ENCODE measurements around the gene MAGEA4.

The MAGEA4 gene

DNA sequence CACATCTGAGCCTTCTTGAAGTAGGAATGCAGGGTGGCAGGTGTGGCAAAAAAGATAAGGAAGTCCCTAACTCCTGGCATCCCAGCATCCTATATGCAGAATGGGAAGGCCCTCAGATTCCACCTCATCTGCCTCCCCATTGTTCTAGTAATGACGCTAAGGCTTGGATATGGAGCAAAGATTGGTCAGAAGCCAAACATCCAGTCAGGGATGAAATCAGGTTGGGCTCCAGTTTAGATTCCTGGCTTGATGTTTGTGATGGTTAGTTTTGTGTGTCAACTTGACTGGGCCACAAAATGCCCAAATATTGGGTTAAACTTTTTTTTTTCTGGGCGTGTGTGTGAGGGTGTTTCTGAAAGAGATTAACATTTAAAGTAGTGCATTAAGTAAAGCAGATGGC lies 39.6 kb upstream of the MAGEA4 start (continued):
- TF ChIP-seq, protein P1, sequence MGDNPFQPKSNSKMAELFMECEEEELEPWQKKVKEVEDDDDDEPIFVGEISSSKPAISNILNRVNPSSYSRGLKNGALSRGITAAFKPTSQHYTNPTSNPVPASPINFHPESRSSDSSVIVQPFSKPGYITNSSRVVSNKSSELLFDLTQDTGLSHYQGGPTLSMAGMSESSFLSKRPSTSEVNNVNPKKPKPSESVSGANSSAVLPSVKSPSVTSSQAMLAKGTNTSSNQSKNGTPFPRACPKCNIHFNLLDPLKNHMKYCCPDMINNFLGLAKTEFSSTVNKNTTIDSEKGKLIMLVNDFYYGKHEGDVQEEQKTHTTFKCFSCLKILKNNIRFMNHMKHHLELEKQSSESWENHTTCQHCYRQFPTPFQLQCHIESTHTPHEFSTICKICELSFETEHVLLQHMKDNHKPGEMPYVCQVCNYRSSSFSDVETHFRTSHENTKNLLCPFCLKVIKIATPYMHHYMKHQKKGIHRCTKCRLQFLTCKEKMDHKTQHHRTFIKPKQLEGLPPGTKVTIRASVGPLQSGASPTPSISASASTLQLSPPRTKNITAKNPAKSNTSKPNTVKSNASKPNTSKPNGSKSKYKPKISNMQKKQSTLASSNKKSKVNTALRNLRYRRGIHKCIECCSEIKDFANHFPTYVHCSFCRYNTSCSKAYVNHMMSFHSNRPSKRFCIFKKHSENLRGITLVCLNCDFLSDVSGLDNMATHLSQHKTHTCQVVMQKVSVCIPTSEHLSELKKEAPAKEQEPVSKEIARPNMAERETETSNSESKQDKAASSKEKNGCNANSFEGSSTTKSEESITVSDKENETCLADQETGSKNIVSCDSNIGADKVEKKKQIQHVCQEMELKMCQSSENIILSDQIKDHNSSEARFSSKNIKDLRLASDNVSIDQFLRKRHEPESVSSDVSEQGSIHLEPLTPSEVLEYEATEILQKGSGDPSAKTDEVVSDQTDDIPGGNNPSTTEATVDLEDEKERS (tag by site-specific recombination; IDR thresholded peaks at IDR 0.05): no peak
- TF ChIP-seq ZNF530 (tag by site-specific recombination; IDR thresholded peaks at IDR 0.05; ENCODE audit: low read depth) (no peak), ZNF571 (tag by site-specific recombination; IDR thresholded peaks at IDR 0.05) (no peak), ZNF248 (tag by site-specific recombination; IDR thresholded peaks at IDR 0.05) (no peak), ZNF274 (IDR thresholded peaks at IDR 0.05; ENCODE audit: low read length) (no peak), ZNF274 (tag by site-specific recombination; IDR thresholded peaks at IDR 0.05; ENCODE audit: borderline replicate concordance) (no peak)
- TF ChIP-seq, protein P2, sequence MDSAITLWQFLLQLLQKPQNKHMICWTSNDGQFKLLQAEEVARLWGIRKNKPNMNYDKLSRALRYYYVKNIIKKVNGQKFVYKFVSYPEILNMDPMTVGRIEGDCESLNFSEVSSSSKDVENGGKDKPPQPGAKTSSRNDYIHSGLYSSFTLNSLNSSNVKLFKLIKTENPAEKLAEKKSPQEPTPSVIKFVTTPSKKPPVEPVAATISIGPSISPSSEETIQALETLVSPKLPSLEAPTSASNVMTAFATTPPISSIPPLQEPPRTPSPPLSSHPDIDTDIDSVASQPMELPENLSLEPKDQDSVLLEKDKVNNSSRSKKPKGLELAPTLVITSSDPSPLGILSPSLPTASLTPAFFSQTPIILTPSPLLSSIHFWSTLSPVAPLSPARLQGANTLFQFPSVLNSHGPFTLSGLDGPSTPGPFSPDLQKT (IDR thresholded peaks at IDR 0.05; ENCODE audit: borderline replicate concordance, low read depth, low read length): no peak

DNA sequence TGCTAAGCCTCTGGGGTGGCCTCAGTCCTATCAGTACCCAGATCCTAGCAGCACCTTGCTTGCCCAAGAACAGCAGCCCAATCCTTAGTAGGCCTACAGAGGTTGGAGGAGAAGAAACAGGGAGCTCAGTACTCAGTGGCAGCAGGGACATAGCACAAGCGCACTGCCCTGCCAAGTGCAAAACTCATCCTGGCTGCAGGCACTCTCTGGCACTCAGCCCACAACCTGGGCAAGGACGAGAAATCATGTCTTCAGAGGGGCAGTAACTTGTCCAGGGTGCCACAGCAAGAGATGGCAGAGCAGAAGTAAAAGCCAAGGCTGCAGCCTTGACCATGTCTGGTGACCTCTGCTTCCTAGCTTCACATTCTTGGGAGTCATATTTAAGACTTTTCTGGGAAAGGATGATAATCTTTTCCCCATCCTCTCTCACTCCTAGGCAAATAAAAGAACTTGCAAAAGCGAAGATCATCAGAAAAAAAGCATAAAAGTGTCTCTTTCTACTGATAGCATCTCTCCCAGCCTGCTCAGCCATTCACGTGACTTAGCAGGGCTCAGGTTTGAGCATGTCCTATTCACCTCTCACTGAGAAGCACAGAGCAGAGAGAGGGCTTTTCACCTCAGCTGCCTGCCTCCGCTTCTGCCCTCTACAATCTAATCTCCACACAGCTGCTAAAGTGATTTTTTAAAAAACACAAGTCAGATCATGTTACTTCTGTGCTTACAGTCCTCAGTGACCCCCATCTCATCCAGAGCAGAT lies 37.2 kb upstream of the MAGEA4 start:
- Histone ChIP-seq H3K4me1 (ENCODE audit: control insufficient read depth, insufficient read depth, low read length) (no peaks in the 10 kb centered on the region), H3K36me3 (ENCODE audit: control insufficient read depth in 2 of 2, insufficient read depth in 1 of 2, low read length in 2 of 2) (no peaks in the 10 kb centered on the region), H3K9me3 (ENCODE audit: control insufficient read depth, insufficient read depth, low read depth, low read length) (no peaks in the 10 kb centered on the region), H3K4me3 (ENCODE audit: low read depth, low read length) (no peak overlapping the region), H3K27ac (ENCODE audit: extremely low read depth, low read depth, low read length) (no peak overlapping the region)
- ChIA-PET POLR2A (no interaction called here), CTCF (no interaction called here)
- TF ChIP-seq, protein P3, sequence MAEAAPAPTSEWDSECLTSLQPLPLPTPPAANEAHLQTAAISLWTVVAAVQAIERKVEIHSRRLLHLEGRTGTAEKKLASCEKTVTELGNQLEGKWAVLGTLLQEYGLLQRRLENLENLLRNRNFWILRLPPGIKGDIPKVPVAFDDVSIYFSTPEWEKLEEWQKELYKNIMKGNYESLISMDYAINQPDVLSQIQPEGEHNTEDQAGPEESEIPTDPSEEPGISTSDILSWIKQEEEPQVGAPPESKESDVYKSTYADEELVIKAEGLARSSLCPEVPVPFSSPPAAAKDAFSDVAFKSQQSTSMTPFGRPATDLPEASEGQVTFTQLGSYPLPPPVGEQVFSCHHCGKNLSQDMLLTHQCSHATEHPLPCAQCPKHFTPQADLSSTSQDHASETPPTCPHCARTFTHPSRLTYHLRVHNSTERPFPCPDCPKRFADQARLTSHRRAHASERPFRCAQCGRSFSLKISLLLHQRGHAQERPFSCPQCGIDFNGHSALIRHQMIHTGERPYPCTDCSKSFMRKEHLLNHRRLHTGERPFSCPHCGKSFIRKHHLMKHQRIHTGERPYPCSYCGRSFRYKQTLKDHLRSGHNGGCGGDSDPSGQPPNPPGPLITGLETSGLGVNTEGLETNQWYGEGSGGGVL (tag by site-specific recombination; IDR thresholded peaks at IDR 0.05): no peak
- TF ChIP-seq ZNF404 (tag by site-specific recombination; IDR thresholded peaks at IDR 0.05) (no peak), GLI2 (tag by site-specific recombination; IDR thresholded peaks at IDR 0.05; ENCODE audit: borderline replicate concordance, low read depth) (no peak), ZNF624 (tag by site-specific recombination; IDR thresholded peaks at IDR 0.05) (no peak), ZNF23 (tag by site-specific recombination; IDR thresholded peaks at IDR 0.05; ENCODE audit: borderline replicate concordance) (no peak), KLF1 (tag by site-specific recombination; IDR thresholded peaks at IDR 0.05) (no peak), KLF7 (tag by site-specific recombination; IDR thresholded peaks at IDR 0.05; ENCODE audit: borderline replicate concordance) (no peak), ZNF114 (tag by site-specific recombination; IDR thresholded peaks at IDR 0.05) (no peak), ZNF133 (tag by site-specific recombination; IDR thresholded peaks at IDR 0.05) (no peak), ZNF776 (tag by site-specific recombination; IDR thresholded peaks at IDR 0.05; ENCODE audit: borderline replicate concordance) (no peak), ZNF324 (tag by site-specific recombination; IDR thresholded peaks at IDR 0.05) (no peak), ZNF433 (tag by site-specific recombination; IDR thresholded peaks at IDR 0.05; ENCODE audit: low read depth) (no peak)
- TF ChIP-seq, protein P4, sequence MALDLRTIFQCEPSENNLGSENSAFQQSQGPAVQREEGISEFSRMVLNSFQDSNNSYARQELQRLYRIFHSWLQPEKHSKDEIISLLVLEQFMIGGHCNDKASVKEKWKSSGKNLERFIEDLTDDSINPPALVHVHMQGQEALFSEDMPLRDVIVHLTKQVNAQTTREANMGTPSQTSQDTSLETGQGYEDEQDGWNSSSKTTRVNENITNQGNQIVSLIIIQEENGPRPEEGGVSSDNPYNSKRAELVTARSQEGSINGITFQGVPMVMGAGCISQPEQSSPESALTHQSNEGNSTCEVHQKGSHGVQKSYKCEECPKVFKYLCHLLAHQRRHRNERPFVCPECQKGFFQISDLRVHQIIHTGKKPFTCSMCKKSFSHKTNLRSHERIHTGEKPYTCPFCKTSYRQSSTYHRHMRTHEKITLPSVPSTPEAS (tag by site-specific recombination; IDR thresholded peaks at IDR 0.05): no peak
- TF ChIP-seq, protein P5, sequence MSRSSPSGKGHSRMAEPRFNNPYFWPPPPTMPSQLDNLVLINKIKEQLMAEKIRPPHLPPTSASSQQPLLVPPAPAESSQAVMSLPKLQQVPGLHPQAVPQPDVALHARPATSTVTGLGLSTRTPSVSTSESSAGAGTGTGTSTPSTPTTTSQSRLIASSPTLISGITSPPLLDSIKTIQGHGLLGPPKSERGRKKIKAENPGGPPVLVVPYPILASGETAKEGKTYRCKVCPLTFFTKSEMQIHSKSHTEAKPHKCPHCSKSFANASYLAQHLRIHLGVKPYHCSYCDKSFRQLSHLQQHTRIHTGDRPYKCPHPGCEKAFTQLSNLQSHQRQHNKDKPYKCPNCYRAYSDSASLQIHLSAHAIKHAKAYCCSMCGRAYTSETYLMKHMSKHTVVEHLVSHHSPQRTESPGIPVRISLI (tag by site-specific recombination; IDR thresholded peaks at IDR 0.05): no peak
- TF ChIP-seq, protein P6, sequence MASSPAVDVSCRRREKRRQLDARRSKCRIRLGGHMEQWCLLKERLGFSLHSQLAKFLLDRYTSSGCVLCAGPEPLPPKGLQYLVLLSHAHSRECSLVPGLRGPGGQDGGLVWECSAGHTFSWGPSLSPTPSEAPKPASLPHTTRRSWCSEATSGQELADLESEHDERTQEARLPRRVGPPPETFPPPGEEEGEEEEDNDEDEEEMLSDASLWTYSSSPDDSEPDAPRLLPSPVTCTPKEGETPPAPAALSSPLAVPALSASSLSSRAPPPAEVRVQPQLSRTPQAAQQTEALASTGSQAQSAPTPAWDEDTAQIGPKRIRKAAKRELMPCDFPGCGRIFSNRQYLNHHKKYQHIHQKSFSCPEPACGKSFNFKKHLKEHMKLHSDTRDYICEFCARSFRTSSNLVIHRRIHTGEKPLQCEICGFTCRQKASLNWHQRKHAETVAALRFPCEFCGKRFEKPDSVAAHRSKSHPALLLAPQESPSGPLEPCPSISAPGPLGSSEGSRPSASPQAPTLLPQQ (tag by site-specific recombination; IDR thresholded peaks at IDR 0.05): no peak
- TF ChIP-seq, protein P7, sequence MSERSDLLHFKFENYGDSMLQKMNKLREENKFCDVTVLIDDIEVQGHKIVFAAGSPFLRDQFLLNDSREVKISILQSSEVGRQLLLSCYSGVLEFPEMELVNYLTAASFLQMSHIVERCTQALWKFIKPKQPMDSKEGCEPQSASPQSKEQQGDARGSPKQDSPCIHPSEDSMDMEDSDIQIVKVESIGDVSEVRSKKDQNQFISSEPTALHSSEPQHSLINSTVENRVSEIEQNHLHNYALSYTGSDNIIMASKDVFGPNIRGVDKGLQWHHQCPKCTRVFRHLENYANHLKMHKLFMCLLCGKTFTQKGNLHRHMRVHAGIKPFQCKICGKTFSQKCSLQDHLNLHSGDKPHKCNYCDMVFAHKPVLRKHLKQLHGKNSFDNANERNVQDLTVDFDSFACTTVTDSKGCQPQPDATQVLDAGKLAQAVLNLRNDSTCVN (tag by site-specific recombination; optimal IDR thresholded peaks at IDR 0.05): no peak
- TF ChIP-seq, protein P8, sequence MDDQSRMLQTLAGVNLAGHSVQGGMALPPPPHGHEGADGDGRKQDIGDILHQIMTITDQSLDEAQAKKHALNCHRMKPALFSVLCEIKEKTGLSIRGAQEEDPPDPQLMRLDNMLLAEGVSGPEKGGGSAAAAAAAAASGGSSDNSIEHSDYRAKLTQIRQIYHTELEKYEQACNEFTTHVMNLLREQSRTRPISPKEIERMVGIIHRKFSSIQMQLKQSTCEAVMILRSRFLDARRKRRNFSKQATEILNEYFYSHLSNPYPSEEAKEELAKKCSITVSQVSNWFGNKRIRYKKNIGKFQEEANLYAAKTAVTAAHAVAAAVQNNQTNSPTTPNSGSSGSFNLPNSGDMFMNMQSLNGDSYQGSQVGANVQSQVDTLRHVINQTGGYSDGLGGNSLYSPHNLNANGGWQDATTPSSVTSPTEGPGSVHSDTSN (CRISPR knock-in tag; IDR thresholded peaks at IDR 0.05): no peak
